Endothelial cell of umbilical vein (primary cell): ENCODE results near the gene BIN2. TPM values are rescaled to one million over a fixed set of nuclear protein-coding genes. Genes with fewer than 3 reads are reported as not detected.

Experiments
- BruUV-seq: library from RNA; stranded (reverse); fragments of 400-500 nt; replicated peaks from 2 replicates; lab custom pipeline; 2021; lab: Mats Ljungman, UMichigan
- CTCF ChIA-PET: fragments of 300-600, 350-600 bp; sonication (Branson Sonifier 250); formaldehyde crosslinking; loops from one replicate; lab custom pipeline; 2021; ENCODE audit warnings: antibody characterized with exemption, inconsistent platforms; lab: Charles Lee
- POLR2A ChIA-PET: fragments of 300-600, 350-600 bp; sonication (Branson Sonifier 250); formaldehyde crosslinking; loops from one replicate; lab custom pipeline; 2021; ENCODE audit warnings: antibody characterized with exemption, inconsistent platforms; lab: Charles Lee
- DNase-seq: peaks from one replicate; pipeline ENCODE4 v3.0.0-alpha.2; 2011; ENCODE audit warnings: low read depth, low spot score
- FAIRE-seq: peaks from 2 replicates; lab custom pipeline; 2011; peaks lifted over from hg19 to GRCh38; lab: Jason Lieb, UNC
- H2AFZ ChIP-seq: 2 replicates; pipeline ENCODE4 v1.6.0; 2012; ENCODE audit warnings: low read depth, low read length, control low read depth, inconsistent platforms
- H3K27ac ChIP-seq: 2 replicates; pipeline ENCODE4 v1.5.1; 2011; ENCODE audit warnings: low read depth, mild to moderate bottlenecking, control low read depth, low read length, moderate library complexity; ENCODE audit not compliant: insufficient read depth
- H3K27me3 ChIP-seq, 2 experiments: 2 replicates each; pipeline versions ENCODE4 v1.6.0 to v1.6.1; 2011; ENCODE audit warnings: low read length in 2 of 2, mixed read lengths in 1 of 2; ENCODE audit not compliant: control insufficient read depth in 2 of 2, insufficient read depth in 2 of 2
- H3K36me3 ChIP-seq, 2 experiments: 2 replicates in 1 of 2; 3 replicates in 1 of 2; pipeline ENCODE4 v1.5.1; 2011; ENCODE audit warnings: low read length in 2 of 2, mild to moderate bottlenecking in 1 of 2, moderate library complexity in 1 of 2; ENCODE audit not compliant: control insufficient read depth in 2 of 2, insufficient read depth in 2 of 2; ENCODE audit errors: extremely low read depth in 1 of 2
- H3K4me1 ChIP-seq: 3 replicates; pipeline ENCODE4 v1.5.1; 2011; ENCODE audit warnings: mild to moderate bottlenecking, low read length; ENCODE audit not compliant: control insufficient read depth, insufficient read depth; ENCODE audit errors: extremely low read depth
- H3K4me2 ChIP-seq: 2 replicates; pipeline ENCODE4 v1.6.1; 2011; ENCODE audit warnings: low read length, control low read depth, mixed read lengths; ENCODE audit not compliant: insufficient read depth
- H3K4me3 ChIP-seq, 3 experiments: fragments of 200-600 bp in 1 of 3; sonication (generic), shearing (Covaris generic) in 1 of 3; replicated peaks in 1 of 3; 2 replicates each; pipeline ENCODE4 v1.5.1; 2011 to 2016; ENCODE audit warnings: control low read depth in 3 of 3, low read length in 3 of 3, mild to moderate bottlenecking in 2 of 3, inconsistent platforms in 1 of 3, low read depth in 1 of 3, moderate library complexity in 1 of 3; ENCODE audit not compliant: insufficient read depth in 1 of 3
- H3K79me2 ChIP-seq: 2 replicates; pipeline ENCODE4 v1.6.0; 2012; ENCODE audit warnings: low read length, inconsistent platforms; ENCODE audit not compliant: control insufficient read depth, insufficient read depth
- H3K9ac ChIP-seq: replicated peaks from 2 replicates; pipeline ENCODE3; 2011; ENCODE audit warnings: low read length, control low read depth; ENCODE audit not compliant: insufficient read depth; ENCODE audit errors: extremely low read depth
- H3K9me1 ChIP-seq: replicated peaks from 3 replicates; pipeline ENCODE4 v1.6.0; 2011; ENCODE audit warnings: mild to moderate bottlenecking, low read length; ENCODE audit not compliant: control insufficient read depth, insufficient read depth; ENCODE audit errors: extremely low read depth
- H3K9me3 ChIP-seq: replicated peaks from 2 replicates; pipeline ENCODE4 v1.5.1; 2012; ENCODE audit warnings: low read length, inconsistent platforms; ENCODE audit not compliant: control insufficient read depth, insufficient read depth
- H4K20me1 ChIP-seq: replicated peaks from 2 replicates; pipeline ENCODE3; 2011; ENCODE audit warnings: mild to moderate bottlenecking, low read length; ENCODE audit not compliant: control insufficient read depth, insufficient read depth; ENCODE audit errors: extremely low read depth
- EZH2 ChIP-seq: IDR thresholded peaks from 2 replicates; pipeline ENCODE4 v1.6.1; 2012; ENCODE audit warnings: borderline replicate concordance, low read depth, mild to moderate bottlenecking, moderate library complexity, low read length, inconsistent platforms; ENCODE audit not compliant: severe bottlenecking
- FOS ChIP-seq: IDR thresholded peaks from 2 replicates; pipeline ENCODE4 v1.6.1; 2011; ENCODE audit warnings: mild to moderate bottlenecking, low read length, moderate library complexity, borderline replicate concordance; ENCODE audit not compliant: insufficient read depth
- JUN ChIP-seq: IDR thresholded peaks from 2 replicates; pipeline ENCODE4 v1.6.1; 2011; ENCODE audit warnings: borderline replicate concordance, low read depth; ENCODE audit not compliant: insufficient read length, insufficient read depth
- MYC ChIP-seq: IDR thresholded peaks from one replicate; pipeline ENCODE4 v1.6.1; 2011; ENCODE audit warnings: mild to moderate bottlenecking, low read depth, low read length
- POLR2A ChIP-seq: IDR thresholded peaks from 2 replicates; pipeline ENCODE4 v1.6.1; 2012; ENCODE audit warnings: low read depth, mild to moderate bottlenecking, control low read depth, low read length
- POLR2AphosphoS5 ChIP-seq: IDR thresholded peaks from 2 replicates; pipeline ENCODE4 v1.6.1; 2012; ENCODE audit warnings: low read depth, mild to moderate bottlenecking, control low read depth, low read length, moderate library complexity; ENCODE audit not compliant: insufficient read depth
- dilution Hi-C: fragments of 300-500 bp; cut with MboI; formaldehyde crosslinking; loops from one replicate; pipeline ENCODE4 v1.15.0; 2019; ENCODE audit warnings: low sequenced_read_pairs; ENCODE audit not compliant: extremely low pct_ligation_motif_present
- intact Hi-C: fragments of 100-400 bp; cut with micrococcal nuclease; formaldehyde crosslinking; loops from one replicate; pipeline ENCODE4 v1.10.0; 2022
- polyA plus RNA-seq, 4 experiments: library from polyadenylated mRNA; depleted of rRNA in 3 of 4; stranded (reverse) in 3 of 4; unstranded in 1 of 4; fragments of >200 nt; gene quantifications; 2 replicates each; pipeline versions ENCODE4 v1.2.1 to v1.2.3, GENCODE V29; 2011 to 2012; ENCODE audit warnings: missing spikeins in 1 of 4
- total RNA-seq: library from RNA; stranded (reverse); gene quantifications from 2 replicates; pipeline ENCODE4 v1.2.3, GENCODE V29; 2021
- TF ChIP-seq, protein P1 (sequence below), 2 donors: IDR thresholded peaks; 1 replicate in 1 of 2; 2 replicates in 1 of 2; pipeline ENCODE4 v1.5.1; 2011; ENCODE audit warnings: low read length in 2 of 2, mild to moderate bottlenecking in 2 of 2, moderate library complexity in 2 of 2, control low read depth in 1 of 2, inconsistent platforms in 1 of 2, low read depth in 1 of 2; ENCODE audit not compliant: insufficient read depth in 1 of 2; ENCODE audit errors: extremely low read depth in 1 of 2
- TF ChIP-seq, protein P2 (sequence below): IDR thresholded peaks from 2 replicates; pipeline ENCODE4 v1.6.1; 2011; ENCODE audit not compliant: insufficient read depth, insufficient read length

BIN2 gene
- total and polyA plus RNA-seq, 2 donors (not counting 3 experiments of a cell fraction or from before 2014, with no cell fraction given) = not detected

DNA sequence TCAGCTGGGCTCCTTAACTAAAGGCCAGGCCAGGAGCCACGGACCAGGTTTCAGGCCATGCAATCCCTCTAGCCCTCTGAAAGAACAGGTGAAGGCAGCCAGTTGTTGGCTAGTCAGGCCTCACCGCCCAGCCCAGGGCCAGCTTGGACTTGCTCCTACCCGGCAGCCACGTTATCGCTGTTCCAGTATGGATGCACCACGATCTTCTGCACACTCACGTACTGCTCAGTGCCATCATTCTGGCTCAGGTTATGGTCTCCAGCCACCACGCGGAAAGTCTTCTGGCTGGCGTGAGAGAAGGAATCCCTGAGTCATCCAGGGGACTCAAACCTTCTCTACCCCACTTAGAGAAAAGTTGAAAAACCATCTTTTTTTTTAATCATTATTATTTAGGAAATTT lies 18.4 kb upstream of the BIN2 start:
- ChIA-PET CTCF (interaction anchor here (1.3 to 3.7 kb wide), 7 partner anchors 73 to 577 kb away, joined by 3 to 35 read pairs (median 21); partner anchors contain the start of genes POU6F1 and SMAGP), POLR2A (no interaction called here)
- Histone ChIP-seq H2AFZ (no peak overlapping the region), H3K27me3 (no peaks in the 10 kb centered on the region), H3K27ac (no peak overlapping the region), H3K9me3 (no peaks in the 10 kb centered on the region), H3K4me1 (no peaks in the 10 kb centered on the region), H3K4me3 (no peak overlapping the region), H3K9me1 (no peaks in the 10 kb centered on the region), H3K9ac (no peak overlapping the region), H3K4me2 (no peak overlapping the region), H3K36me3 (no peaks in the 10 kb centered on the region), H4K20me1 (no peaks in the 10 kb centered on the region), H3K79me2 (no peaks in the 10 kb centered on the region)
- FAIRE-seq = no peak
- no peak for TF ChIP-seq POLR2A
- no peak for TF ChIP-seq POLR2AphosphoS5
- no peak for TF ChIP-seq EZH2
- no peak for DNase-seq
- dilution Hi-C loops (no loop called here), intact Hi-C loops (no loop called here)
- BruUV-seq = no TSS peak

DNA sequence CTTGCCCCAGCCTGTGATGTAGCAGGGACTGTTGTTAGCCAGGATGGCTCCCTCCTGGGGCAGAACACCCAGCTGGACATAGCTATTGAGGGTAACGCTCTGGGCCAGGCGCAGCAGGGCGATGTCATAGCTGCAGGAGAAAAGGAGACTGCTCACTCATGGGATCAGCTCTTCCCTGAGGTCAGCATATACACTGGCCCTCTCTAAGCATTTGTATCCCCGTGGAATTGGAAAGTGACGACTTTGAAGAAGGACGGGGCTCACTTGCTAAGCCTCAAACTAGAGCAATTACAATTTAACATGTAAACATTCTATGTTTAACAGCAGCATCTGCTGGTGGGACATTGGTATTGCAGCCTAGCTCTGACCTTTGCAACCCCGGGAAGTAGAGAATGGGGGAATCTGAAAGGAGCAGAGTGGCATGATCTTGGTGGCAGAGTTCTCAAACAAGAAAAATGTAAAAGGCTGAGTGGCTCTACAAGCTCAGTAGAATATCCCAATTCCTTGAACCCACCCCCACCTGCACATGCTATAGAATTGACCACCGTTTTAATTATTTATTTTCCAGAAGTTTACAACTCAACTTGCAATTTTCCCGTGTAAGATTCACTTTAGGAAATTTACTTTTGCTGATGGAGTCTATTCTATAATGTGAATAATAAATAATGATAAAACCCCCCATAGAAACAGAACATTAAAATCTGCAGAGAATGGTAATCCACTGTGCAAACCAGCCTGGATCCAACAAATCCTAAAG lies 17.5 kb upstream of the BIN2 start:
- H3K9me1 ChIP-seq = no peaks in the 10 kb centered on the region
- POLR2A ChIA-PET = interaction anchor here (1.1 to 1.3 kb wide), 2 partner anchors 71 to 258 kb away, joined by 3 to 7 read pairs; partner anchors contain the start of genes CSRNP2 and SMAGP

More for the DNA sequence above, 17.5 kb upstream of the BIN2 start:
- Histone ChIP-seq H3K79me2 (no peaks in the 10 kb centered on the region), H3K36me3 (no peaks in the 10 kb centered on the region), H3K9me3 (no peaks in the 10 kb centered on the region), H2AFZ (peak overlapping the region; percentile 97), H3K27me3 (no peaks in the 10 kb centered on the region), H3K4me2 (peak overlapping the region; percentile 65), H3K4me3 (peak overlapping the region in 1 of 3 experiments; percentile 13), H3K4me1 (no peaks in the 10 kb centered on the region), H3K27ac (no peak overlapping the region), H4K20me1 (no peaks in the 10 kb centered on the region), H3K9ac (no peak overlapping the region)
- dilution Hi-C loops = no loop called here
- intact Hi-C loops = loop anchor here (1.0 kb wide), 5 partner anchors 72 to 576 kb away; no protein-coding TSS in a partner anchor
- DNase-seq (peak; percentile 81), FAIRE-seq (peak; percentile 96)
- BruUV-seq = no TSS peak
- CTCF ChIA-PET = interaction anchor here (0.5 to 3.7 kb wide), 79 partner anchors 9 to 606 kb away, joined by 3 to 49 read pairs (median 4); partner anchors contain the start of genes CSRNP2, DAZAP2, LETMD1 and POU6F1
- TF ChIP-seq POLR2A (no peak), EZH2 (no peak), FOS (no peak), JUN (no peak), MYC (no peak), POLR2AphosphoS5 (no peak)
- TF ChIP-seq, protein P1, sequence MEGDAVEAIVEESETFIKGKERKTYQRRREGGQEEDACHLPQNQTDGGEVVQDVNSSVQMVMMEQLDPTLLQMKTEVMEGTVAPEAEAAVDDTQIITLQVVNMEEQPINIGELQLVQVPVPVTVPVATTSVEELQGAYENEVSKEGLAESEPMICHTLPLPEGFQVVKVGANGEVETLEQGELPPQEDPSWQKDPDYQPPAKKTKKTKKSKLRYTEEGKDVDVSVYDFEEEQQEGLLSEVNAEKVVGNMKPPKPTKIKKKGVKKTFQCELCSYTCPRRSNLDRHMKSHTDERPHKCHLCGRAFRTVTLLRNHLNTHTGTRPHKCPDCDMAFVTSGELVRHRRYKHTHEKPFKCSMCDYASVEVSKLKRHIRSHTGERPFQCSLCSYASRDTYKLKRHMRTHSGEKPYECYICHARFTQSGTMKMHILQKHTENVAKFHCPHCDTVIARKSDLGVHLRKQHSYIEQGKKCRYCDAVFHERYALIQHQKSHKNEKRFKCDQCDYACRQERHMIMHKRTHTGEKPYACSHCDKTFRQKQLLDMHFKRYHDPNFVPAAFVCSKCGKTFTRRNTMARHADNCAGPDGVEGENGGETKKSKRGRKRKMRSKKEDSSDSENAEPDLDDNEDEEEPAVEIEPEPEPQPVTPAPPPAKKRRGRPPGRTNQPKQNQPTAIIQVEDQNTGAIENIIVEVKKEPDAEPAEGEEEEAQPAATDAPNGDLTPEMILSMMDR (IDR thresholded peaks at IDR 0.05; ENCODE audit: extremely low read depth in 1 of 2, insufficient read depth in 1 of 2, low read depth in 1 of 2, low read length in 2 of 2) = peak; percentile 85 to 99
- TF ChIP-seq, protein P2, sequence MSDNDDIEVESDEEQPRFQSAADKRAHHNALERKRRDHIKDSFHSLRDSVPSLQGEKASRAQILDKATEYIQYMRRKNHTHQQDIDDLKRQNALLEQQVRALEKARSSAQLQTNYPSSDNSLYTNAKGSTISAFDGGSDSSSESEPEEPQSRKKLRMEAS = no peak
